Measurements from ENCODE around the gene SYNGR2.

SYNGR2 gene

DNA sequence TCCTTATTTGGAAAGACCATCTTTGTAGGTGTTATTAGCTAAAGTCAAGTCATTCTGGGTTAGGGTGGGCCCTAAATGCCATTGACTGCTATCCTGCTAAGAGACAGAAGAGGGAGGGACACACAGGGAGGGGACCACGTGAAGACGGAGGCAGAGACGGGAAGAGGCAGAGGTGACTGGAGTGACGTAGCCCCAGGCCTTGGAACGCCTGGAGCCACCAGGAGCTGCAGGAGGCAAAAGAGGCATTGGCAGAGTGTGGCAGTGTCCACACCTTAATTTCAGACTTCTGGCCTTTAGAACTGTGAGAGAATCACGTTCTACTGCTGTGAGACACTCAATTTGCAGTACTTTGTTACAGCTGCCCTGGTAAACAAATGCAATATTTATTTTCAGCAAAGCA is 32.1 kb downstream of the SYNGR2 start:
- H3K27me3 ChIP-seq (replicated peaks): no peaks in the 10 kb centered on the region
- H3K27ac ChIP-seq: no peak overlapping the region
- in situ Hi-C loops (cut with HindIII; ENCODE audit: low pct_ligation_motif_present, low sequenced_read_pairs): no loop called here
- TF ChIP-seq, protein P1, sequence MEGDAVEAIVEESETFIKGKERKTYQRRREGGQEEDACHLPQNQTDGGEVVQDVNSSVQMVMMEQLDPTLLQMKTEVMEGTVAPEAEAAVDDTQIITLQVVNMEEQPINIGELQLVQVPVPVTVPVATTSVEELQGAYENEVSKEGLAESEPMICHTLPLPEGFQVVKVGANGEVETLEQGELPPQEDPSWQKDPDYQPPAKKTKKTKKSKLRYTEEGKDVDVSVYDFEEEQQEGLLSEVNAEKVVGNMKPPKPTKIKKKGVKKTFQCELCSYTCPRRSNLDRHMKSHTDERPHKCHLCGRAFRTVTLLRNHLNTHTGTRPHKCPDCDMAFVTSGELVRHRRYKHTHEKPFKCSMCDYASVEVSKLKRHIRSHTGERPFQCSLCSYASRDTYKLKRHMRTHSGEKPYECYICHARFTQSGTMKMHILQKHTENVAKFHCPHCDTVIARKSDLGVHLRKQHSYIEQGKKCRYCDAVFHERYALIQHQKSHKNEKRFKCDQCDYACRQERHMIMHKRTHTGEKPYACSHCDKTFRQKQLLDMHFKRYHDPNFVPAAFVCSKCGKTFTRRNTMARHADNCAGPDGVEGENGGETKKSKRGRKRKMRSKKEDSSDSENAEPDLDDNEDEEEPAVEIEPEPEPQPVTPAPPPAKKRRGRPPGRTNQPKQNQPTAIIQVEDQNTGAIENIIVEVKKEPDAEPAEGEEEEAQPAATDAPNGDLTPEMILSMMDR (IDR thresholded peaks at IDR 0.05; ENCODE audit: low read depth, low read length, missing control alignments): no peak
- DNase-seq: no peak
- peaks cover 10% of the 10 kb centered on the region for H3K36me3 ChIP-seq (replicated peaks)
- no peak overlapping the region for H3K4me3 ChIP-seq (ENCODE audit: low read depth, low read length)

DNA sequence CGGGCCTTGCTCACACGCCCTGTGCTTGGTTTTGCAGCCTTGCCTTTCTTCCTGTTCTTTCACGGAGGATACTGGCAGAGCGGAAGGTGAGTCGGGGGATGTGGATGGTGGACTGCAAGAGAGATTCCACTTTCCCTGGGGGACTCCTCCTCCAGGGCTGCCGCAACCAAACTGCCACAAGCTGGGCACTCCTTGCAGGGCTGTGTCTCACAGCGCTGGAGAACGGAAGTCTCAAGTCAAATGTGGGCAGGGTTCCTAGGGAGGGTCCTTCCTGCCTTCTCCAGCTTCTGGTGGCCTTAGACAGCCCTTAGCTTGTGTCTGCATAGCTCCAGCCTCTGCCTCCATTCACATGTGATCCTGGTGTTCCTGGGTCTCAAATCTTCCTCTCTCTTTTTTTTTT is 34.3 kb downstream of the SYNGR2 start:
- Histone ChIP-seq H3K36me3 (replicated peaks) (peaks cover 8% of the 10 kb centered on the region), H3K4me3 (ENCODE audit: low read depth, low read length) (no peak overlapping the region), H3K27me3 (replicated peaks) (no peaks in the 10 kb centered on the region), H3K27ac (no peak overlapping the region)
- TF ChIP-seq, protein P1 (IDR thresholded peaks at IDR 0.05; ENCODE audit: low read depth, low read length, missing control alignments): no peak
- in situ Hi-C loops (cut with HindIII; ENCODE audit: low pct_ligation_motif_present, low sequenced_read_pairs): no loop called here
- DNase-seq: no peak

GRCh38 chr17:78204387-78205123 is 36.2 kb downstream of the SYNGR2 start:
- in situ Hi-C loops (cut with HindIII; ENCODE audit: low pct_ligation_motif_present, low sequenced_read_pairs): no loop called here
- no peak overlapping the region for H3K4me3 ChIP-seq (ENCODE audit: low read depth, low read length)
- no peaks in the 10 kb centered on the region for H3K27me3 ChIP-seq (replicated peaks)
- no peak overlapping the region for H3K27ac ChIP-seq
- TF ChIP-seq, protein P1 (IDR thresholded peaks at IDR 0.05; ENCODE audit: low read depth, low read length, missing control alignments): no peak
- DNase-seq: no peak
- peaks cover 5% of the 10 kb centered on the region for H3K36me3 ChIP-seq (replicated peaks)

DNA sequence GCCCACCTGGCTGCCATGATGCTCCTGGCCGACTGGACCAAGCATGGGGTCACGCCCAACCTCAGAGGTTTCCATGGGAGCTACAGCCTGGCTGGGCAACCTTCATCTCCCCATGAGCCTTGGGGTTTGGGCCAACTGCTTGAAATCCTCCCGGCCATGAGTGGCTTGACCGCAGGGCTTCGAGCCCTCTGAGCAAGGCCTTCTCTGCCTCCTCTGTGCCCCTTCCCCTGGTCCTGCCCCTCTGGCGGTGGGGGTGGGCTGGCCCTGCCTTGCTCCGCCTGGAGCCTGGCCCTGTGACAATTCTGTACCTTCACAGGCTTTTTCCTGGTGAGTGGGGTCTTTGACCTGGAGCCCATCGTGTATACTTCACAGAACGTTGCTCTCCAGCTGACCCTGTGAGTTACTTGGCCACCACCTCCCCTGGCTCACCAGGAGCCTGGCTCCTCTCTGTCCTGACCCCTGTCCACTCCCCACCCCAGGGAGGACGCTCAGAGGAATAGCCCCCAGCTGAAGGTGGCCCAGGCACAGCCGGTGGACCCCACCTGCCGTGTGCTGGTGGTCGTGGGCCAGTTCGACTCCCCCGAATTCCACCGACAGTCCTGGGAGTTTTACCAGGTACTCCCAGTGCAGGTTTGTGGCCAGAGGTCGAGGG is 36.9 kb downstream of the SYNGR2 start:
- no peak overlapping the region for H3K4me3 ChIP-seq (ENCODE audit: low read depth, low read length)
- no peak overlapping the region for H3K27ac ChIP-seq
- H3K27me3 ChIP-seq (replicated peaks): no peaks in the 10 kb centered on the region
- DNase-seq: no peak
- peaks cover 5% of the 10 kb centered on the region for H3K36me3 ChIP-seq (replicated peaks)
- TF ChIP-seq, protein P1 (IDR thresholded peaks at IDR 0.05; ENCODE audit: low read depth, low read length, missing control alignments): no peak
- in situ Hi-C loops (cut with HindIII; ENCODE audit: low pct_ligation_motif_present, low sequenced_read_pairs): no loop called here

GRCh38 chr17:78206298-78206697 is 37.9 kb downstream of the SYNGR2 start:
- Histone ChIP-seq H3K27ac (no peak overlapping the region), H3K36me3 (replicated peaks) (peaks cover 5% of the 10 kb centered on the region), H3K27me3 (replicated peaks) (no peaks in the 10 kb centered on the region), H3K4me3 (ENCODE audit: low read depth, low read length) (no peak overlapping the region)
- TF ChIP-seq, protein P1 (IDR thresholded peaks at IDR 0.05; ENCODE audit: low read depth, low read length, missing control alignments): peak; percentile 24
- in situ Hi-C loops (cut with HindIII; ENCODE audit: low pct_ligation_motif_present, low sequenced_read_pairs): no loop called here
- DNase-seq: no peak
